SU-DHL-6 (cell line): ENCODE results near the gene ALK.

Experiments used
- EZH2phosphoT487 ChIP-seq: fragments of 200-600 bp; sonication (generic), shearing (Covaris generic); conservative IDR thresholded peaks from 2 replicates; pipeline ENCODE4 v1.6.1; 2018; ENCODE audit warnings: mild to moderate bottlenecking, antibody characterized with exemption, low read length, moderate library complexity, mixed read lengths
- TF ChIP-seq, protein P1 (sequence below): fragments of 200-600 bp; sonication (generic); IDR thresholded peaks from one replicate; pipeline ENCODE4 v1.5.1; 2017; ENCODE audit warnings: antibody characterized with exemption, mild to moderate bottlenecking, low read length, moderate library complexity; ENCODE audit not compliant: insufficient read depth, poor library complexity, severe bottlenecking

DNA sequence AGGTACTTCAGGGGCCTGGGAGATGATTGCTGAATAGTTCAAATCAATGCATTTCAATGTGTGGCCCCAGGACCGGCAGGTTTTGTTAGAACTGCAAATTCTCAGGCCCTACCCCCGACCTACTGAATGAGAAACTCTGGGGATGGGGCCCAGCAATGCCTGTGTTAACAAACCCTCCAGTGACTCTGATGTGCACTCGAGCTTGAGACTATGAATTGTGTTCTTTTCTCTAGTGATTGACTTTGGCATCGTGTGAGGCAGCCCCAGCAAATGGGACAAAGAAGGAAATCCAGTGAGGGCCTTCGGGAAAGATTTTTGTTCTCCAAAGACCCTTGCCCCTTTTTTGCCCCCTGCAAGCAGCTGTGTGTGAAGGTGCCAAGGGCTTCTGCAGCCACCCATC is 22.4 kb downstream of the ALK start:
- TF ChIP-seq, protein P1, sequence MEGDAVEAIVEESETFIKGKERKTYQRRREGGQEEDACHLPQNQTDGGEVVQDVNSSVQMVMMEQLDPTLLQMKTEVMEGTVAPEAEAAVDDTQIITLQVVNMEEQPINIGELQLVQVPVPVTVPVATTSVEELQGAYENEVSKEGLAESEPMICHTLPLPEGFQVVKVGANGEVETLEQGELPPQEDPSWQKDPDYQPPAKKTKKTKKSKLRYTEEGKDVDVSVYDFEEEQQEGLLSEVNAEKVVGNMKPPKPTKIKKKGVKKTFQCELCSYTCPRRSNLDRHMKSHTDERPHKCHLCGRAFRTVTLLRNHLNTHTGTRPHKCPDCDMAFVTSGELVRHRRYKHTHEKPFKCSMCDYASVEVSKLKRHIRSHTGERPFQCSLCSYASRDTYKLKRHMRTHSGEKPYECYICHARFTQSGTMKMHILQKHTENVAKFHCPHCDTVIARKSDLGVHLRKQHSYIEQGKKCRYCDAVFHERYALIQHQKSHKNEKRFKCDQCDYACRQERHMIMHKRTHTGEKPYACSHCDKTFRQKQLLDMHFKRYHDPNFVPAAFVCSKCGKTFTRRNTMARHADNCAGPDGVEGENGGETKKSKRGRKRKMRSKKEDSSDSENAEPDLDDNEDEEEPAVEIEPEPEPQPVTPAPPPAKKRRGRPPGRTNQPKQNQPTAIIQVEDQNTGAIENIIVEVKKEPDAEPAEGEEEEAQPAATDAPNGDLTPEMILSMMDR, result no peak
- no peak for TF ChIP-seq EZH2phosphoT487
